ENCODE results near the gene SLU7.

Gene SLU7

DNA sequence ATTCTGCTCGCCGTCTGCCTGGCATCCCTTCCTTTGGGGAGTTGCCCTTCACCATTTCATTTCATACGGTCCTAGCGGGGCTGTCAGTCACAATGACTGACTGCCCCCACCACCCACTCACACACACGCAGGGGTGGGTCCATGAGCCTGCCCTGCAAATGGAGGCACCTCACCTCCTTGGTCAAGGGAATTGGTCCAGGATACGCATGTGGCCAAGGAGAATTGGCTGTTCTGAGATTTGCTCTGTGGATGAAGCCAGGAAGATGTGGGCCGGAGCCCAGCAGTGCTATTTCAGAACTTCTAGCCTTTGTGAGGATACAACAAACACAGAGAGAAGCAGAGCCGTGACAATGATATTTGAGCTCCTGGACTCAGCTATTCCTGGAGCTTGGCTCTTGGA lies 65.5 kb downstream of the SLU7 start:
- no peak overlapping the region for H3K9ac ChIP-seq
- no peak overlapping the region for H3K27ac ChIP-seq
- no peak overlapping the region for H3K4me2 ChIP-seq
- H2AFZ ChIP-seq (ENCODE audit: low read depth), result no peak overlapping the region
- no peaks in the 10 kb centered on the region for H3K36me3 ChIP-seq (ENCODE audit: insufficient read depth)
- H3K27me3 ChIP-seq (ENCODE audit: insufficient read depth, low read depth), result no peaks in the 10 kb centered on the region
- TF ChIP-seq, protein P1, sequence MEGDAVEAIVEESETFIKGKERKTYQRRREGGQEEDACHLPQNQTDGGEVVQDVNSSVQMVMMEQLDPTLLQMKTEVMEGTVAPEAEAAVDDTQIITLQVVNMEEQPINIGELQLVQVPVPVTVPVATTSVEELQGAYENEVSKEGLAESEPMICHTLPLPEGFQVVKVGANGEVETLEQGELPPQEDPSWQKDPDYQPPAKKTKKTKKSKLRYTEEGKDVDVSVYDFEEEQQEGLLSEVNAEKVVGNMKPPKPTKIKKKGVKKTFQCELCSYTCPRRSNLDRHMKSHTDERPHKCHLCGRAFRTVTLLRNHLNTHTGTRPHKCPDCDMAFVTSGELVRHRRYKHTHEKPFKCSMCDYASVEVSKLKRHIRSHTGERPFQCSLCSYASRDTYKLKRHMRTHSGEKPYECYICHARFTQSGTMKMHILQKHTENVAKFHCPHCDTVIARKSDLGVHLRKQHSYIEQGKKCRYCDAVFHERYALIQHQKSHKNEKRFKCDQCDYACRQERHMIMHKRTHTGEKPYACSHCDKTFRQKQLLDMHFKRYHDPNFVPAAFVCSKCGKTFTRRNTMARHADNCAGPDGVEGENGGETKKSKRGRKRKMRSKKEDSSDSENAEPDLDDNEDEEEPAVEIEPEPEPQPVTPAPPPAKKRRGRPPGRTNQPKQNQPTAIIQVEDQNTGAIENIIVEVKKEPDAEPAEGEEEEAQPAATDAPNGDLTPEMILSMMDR (conservative IDR thresholded peaks at IDR 0.05; ENCODE audit: low read depth, low read length), result no peak
- no peak overlapping the region for H3K4me3 ChIP-seq (IDR thresholded peaks at IDR 0.05; ENCODE audit: insufficient read depth, low read depth, low read length)
- H4K20me1 ChIP-seq (ENCODE audit: insufficient read depth), result no peaks in the 10 kb centered on the region
- no peaks in the 10 kb centered on the region for H3K79me2 ChIP-seq (ENCODE audit: insufficient read depth, low read depth)
- no peaks in the 10 kb centered on the region for H3K4me1 ChIP-seq (ENCODE audit: low read depth, poor library complexity, severe bottlenecking)

DNA sequence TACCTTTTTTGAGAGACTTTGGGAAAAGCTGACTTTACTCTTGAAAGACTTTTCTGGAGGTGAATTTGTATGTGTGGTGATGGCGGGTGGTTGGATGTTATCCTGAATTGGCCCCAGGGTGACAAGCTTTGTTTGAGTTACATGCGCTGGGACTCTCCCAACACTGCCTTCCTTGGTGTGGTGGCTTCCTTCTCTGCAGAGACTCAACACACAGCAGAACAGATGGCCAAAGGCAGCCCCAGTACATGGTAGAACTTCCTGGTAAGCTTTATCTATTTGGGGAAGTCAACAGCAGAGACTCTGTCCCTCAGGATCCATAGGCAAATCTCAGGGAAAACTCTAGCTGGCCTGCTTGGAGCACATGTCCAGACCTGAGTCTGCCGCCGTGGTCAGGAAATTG lies 66.6 kb downstream of the SLU7 start:
- Histone ChIP-seq H3K4me1 (ENCODE audit: low read depth, poor library complexity, severe bottlenecking) (no peaks in the 10 kb centered on the region), H3K36me3 (ENCODE audit: insufficient read depth) (no peaks in the 10 kb centered on the region), H3K4me2 (no peak overlapping the region), H3K27ac (no peak overlapping the region), H3K9ac (no peak overlapping the region), H3K79me2 (ENCODE audit: insufficient read depth, low read depth) (no peaks in the 10 kb centered on the region), H3K4me3 (IDR thresholded peaks at IDR 0.05; ENCODE audit: insufficient read depth, low read depth, low read length) (no peak overlapping the region), H3K27me3 (ENCODE audit: insufficient read depth, low read depth) (no peaks in the 10 kb centered on the region), H2AFZ (ENCODE audit: low read depth) (no peak overlapping the region), H4K20me1 (ENCODE audit: insufficient read depth) (no peaks in the 10 kb centered on the region)
- TF ChIP-seq, protein P1 (conservative IDR thresholded peaks at IDR 0.05; ENCODE audit: low read depth, low read length), result no peak

Data from KMS-11 (cell line).